ENCODE measurements around the gene SRP54. TPM values are rescaled to one million over a fixed set of nuclear protein-coding genes. Genes with fewer than 3 reads are reported as not detected.
"Not testable (repeated sequence)": the region's sequence is repeated elsewhere in the genome, so short reads cannot be mapped to it uniquely, and the experiment has no call there.

SRP54 gene
- 84.7 and 89.6 TPM in 2 replicates for total RNA-seq (2014; rRNA removed; shearing (Covaris generic))

- DNase-seq (ENCODE audit: low read depth) = peak; percentile 94
Measured at GRCh38 chr14:34982421-34983147, at the start of gene SRP54. Gene SRP54 (plus strand): TSS chr14:34982992. CDS start chr14:34996710, 13,718 bp downstream.

- DNase-seq (ENCODE audit: low read depth) = peak; percentile 3
Measured at GRCh38 chr14:34933301-34933700, 49.5 kb upstream of the SRP54 start.

DNA sequence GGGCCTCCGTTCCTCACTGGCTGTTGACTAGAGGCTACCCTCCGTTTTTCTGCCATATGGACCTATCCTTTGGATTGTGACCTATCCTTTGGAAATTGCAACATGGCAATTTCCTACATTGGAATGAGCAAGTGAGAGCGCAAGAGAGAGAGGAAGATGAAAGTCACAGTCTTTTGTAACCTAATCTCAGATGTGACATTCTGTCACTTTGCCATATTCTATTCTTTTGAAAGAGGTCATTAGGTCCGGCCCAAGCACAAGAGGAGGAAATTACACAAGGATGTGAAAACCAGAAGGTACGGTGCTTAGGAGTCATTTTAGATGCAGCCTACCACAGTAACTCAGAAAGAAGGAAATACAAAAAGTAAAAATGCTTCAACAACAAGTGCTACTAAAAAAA, 47.3 kb upstream of the SRP54 start:
- no peak for DNase-seq (ENCODE audit: low read depth)

DNA sequence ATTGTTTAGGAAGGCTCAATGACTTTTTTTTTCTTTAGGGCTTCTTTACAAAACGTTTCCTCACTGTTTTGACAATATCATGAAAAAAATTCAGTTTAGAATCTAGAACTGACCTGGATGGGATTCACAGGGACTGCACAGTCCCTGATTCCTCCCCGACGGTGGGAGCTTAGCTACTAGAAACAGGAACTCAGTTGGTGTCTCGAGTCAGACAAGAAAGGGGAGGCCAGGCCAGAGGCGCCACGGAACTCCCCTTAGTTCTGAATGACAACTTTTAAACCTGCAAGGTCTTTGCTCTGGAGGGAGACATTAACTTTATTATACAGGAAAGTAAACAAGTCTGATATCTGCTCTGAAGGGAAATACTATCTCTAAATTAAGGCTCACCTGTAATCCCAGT, 45.4 kb upstream of the SRP54 start:
- DNase-seq (ENCODE audit: low read depth) = no peak

DNA sequence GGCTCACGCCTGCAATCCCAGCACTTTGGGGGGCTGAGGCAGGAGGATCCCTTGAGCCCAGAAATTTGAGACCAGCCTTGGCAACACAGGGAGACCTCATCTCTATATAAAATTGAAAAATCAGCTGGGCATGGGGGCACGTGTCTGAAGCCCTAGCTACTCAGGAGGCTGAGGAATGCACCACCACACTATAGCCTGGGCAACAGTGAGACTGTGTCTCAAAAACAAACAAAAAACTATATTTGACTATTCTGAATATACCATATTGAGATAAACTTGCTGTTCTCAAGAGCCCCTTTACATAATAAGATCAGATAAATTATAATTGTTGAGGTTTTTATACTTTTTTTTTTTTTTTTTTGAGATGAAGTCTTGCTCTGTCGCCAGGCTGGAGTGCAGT, 44.9 kb upstream of the SRP54 start:
- no peak for DNase-seq (ENCODE audit: low read depth)

- no peak for DNase-seq (ENCODE audit: low read depth)
Measured at GRCh38 chr14:34943506-34943905, 39.3 kb upstream of the SRP54 start.

- DNase-seq (ENCODE audit: low read depth) = no peak
Measured at GRCh38 chr14:34944744-34945143, 38.0 kb upstream of the SRP54 start.

DNA sequence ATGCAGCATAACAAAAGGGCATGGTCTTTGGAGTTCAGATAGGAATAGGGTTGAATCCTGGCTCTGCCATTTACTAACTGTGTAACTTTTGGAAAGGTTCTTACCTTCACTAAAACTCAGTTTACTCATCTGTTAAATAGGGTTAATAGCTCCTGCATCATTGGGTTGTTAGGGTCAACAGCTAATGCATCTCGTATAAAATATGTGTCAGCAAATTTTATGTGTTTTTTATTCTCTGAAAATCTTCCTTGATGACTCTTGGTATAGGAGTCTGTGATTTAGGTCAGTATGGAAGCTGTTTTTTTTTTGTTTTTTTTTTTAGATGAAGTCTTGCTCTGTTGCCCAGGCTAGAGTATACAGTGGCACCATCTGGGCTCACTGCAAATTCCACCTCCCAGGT, 36.1 kb upstream of the SRP54 start:
- DNase-seq (ENCODE audit: low read depth) = no peak

DNA sequence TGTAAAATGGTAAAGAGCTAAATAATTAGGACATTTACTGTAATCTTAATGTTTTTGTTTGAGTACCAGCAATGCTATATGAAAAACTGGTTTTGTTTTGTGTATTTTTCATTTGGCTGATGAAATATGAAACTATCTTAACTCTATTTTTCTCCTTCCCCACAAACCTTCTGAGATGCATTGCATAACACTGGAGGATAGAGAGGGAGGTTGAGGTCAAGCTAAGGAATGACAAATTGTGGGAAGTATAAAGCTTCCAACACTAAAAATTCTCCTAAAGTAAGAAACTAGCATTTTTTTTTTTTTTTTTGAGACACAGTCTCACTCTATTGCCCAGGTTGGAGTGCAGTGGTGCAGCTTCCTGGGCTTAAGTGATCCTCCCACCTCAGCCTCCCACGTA, 31.5 kb upstream of the SRP54 start:
- no peak for DNase-seq (ENCODE audit: low read depth)

- DNase-seq (ENCODE audit: low read depth) = no peak
Measured at GRCh38 chr14:34956931-34957330, 25.9 kb upstream of the SRP54 start.

DNA sequence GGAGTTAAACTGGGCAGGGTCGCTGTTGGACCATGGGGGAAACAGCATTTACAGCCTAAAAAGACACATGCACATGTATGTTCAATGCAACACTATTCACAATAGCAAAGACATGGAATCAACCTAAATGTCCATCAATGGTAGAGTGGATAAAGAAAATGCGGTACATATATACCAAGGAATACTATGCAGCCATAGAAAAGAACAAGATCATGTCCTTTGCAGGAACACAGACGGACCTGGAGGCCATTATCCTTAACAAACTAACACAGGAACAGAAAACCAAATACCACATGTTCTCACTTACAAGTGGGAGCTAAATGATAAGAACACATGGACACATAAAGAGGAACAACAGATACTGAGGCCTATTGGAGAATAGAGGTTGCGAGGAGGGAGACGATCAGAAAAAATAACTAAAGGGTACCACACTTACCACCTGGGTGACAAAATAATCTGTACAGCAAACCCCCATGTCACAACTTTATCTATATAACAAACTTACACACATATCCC, 25.0 kb upstream of the SRP54 start:
- no peak for DNase-seq (ENCODE audit: low read depth)

DNA sequence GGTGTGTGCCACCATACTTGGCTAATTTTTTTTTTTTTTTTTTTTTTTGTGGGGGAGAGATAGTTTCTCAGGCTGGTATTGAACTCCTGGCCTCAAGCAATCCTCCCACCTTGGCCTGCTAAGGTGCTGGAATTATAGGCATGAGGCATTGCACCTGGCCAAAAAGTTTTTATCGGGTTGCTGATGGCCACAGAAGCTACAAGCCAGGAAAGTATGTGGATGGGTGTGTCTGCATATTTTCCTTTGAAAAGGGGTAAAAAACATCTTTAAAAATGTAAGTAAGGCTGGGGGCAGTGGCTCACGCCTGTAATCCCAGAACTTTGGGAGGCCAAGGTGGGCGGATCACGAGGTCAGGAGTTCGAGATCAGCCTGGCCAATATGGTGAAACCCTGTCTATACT, 20.7 kb upstream of the SRP54 start:
- not testable (repeated sequence) for DNase-seq (ENCODE audit: low read depth)

GRCh38 chr14:34964977-34965764, 17.6 kb upstream of the SRP54 start:
- DNase-seq (ENCODE audit: low read depth) = no peak

GRCh38 chr14:34965912-34966311, 16.9 kb upstream of the SRP54 start:
- DNase-seq (ENCODE audit: low read depth) = no peak

DNA sequence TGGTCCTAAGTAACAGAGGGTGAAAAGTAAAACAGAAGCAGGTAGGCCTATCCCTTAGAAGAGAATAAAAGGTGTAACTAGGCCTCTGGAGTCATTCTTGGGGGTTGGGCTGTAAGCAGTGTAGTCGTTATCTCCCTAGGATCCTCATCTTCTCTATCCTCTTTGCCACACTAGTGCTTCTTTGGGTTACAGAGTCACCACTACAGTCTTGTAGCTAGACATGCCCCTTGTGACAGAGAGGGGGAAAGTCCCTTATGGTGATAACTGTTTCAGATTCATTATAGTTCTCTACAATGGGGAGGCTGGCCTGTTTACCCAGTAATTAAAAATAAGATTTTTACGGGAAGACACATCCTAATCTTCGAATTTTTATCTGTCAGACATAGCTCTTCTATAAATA, 16.4 kb upstream of the SRP54 start:
- no peak for DNase-seq (ENCODE audit: low read depth)

DNA sequence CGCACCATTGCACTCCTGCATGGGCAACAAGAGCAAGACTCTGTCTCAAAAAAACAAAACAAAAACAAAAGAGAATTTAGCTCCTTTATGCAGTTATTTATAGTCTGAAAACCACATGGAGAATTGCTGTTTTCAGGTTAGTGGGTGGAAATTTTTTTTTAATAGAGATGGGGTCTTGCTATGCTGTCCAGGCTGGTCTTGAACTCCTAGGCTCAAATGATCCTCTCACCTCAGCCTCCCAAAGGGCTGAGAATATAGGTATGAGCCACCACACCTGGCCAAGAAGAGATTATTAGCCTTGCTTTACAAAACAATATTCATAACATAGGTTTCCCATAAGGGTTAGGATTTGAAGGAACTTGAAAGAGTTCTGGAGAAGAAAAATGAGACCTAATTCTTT, 12.1 kb upstream of the SRP54 start:
- DNase-seq (ENCODE audit: low read depth) = no peak

DNA sequence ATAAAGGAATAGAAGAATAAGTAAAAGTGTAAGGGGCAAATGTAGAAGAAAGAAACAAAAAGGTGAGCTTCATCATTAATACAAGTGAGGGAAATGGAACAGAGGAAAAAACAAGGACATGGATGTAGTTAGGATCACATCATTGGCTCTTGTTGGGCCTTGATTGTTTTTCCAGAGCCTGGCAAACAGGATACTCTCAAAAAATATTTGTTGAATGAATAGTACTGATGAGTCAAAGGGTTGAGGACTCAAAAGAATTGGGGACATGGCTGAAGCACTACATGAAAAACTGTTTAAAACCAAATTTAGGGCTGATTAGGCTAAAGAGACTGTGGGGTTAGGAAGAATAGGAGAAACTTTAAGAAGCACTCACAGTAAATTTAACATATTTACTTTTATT, 11.4 kb upstream of the SRP54 start:
- DNase-seq (ENCODE audit: low read depth) = peak; percentile 1

DNA sequence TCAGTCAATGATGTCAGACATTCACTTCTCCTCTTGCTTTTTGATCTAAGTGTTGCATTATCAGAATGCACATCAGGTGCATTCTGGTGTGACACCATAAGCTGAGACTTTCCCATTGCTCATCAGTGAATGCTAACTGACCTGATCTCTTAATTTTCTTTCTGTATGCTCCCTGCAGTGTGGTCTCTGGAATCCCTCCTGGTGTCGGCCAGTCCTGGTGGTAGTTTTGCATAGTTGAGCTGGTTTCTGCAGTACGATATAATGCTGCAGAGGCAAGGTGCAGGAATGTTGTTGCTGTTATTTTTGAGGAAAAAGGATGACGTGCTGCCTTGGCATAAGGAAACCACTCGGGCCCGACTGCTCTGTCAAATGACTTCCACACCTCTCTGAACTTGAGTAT, 11.0 kb upstream of the SRP54 start:
- no peak for DNase-seq (ENCODE audit: low read depth)

DNA sequence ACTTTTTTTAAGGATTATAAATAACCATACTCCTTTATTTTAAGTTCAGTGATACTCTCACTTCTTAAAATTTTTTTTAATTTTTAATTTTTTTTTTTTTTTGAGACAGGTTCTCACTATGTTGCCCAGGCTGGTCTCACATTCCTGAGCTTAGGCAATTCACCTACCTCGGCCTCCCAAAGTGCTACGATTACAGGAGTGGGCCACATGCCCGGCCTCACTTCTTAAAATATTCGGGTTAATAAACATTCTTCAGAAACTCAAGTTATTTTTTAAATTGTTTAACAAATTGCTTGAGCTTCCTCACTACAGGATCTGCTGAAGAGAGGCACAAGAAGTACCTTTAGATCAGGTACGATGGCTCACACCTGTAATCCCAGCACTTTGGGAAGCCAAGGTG, 4.3 kb upstream of the SRP54 start:
- DNase-seq (ENCODE audit: low read depth) = no peak

DNA sequence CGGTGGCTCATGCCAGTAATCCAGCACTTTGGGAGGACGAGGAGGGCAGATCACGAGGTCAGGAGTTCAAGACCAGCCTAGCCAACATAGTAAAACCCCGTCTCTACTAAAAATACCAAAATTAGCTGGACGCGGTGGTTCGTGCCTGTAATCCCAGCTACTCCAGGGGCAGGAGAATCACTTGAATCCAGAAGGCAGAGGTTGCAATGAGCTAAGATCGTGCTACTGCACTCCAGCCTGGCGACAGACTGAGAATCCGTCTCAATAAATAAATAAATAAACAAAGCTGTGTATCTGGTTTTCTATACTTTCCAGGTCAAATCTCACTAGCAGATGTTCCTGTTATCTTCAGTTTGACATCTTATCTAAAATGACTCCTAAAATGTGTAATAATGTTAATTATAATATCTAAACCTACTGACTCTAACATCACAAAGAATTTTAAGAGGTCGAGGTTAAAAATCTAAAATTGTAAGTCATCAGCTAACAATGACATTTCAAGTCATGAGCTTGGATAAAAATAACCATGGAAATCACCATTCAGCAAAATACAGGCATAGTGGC, 2.4 kb upstream of the SRP54 start:
- no peak for DNase-seq (ENCODE audit: low read depth)

DNA sequence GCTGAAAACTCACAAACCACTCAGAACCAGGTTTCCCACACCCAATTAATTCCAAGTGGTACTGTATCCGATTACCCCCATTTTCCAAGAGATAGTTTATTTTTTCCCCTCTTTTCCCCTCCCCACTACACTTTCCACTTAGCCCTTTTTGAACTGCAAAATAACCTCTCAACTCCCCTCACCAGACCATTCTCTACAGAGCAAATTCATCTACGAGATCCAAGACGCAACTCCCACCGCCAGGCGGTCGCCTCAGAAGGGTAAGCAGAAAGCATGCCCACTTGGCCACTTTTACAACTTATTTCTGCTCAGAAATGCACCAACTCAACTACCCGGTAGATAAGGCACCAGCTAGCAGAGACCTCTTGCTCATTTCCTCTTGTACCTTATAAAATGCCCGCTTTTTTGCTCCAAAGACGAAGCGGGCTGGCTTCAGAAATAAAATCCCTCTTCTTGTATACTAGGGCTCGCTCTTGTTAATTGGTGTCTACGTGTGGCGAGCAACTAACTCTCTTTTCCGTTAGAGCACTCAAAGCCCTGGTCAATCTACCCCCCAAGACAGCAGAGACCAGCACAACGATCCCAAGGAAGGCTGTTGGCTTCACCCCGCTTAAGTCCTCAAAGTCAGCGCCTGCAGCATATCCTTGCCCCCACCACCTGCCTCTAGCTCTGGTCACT, 910 bp upstream of the SRP54 start:
- peak; percentile 43 for DNase-seq (ENCODE audit: low read depth)

GRCh38 chr14:34983148-34983760, 462 bp downstream of the SRP54 start:
- DNase-seq (ENCODE audit: low read depth) = no peak
